Measurements from ENCODE around the gene GRIK4. TPM values are rescaled to one million over a fixed set of nuclear protein-coding genes. Genes with fewer than 3 reads are reported as not detected.

Gene GRIK4
- total RNA-seq, 3 donors from 2014 or later (not counting 1 experiment from before 2014, with no cell fraction given): 2.2 to 32.3 (median 21.9) TPM

- peak; percentile 70 for TF ChIP-seq CTCF (IDR thresholded peaks at IDR 0.05)
- Mint-ChIP-seq H3K4me3 (no peak overlapping the region), H3K9me3 (no peaks in the 10 kb centered on the region), H3K36me3 (no peaks in the 10 kb centered on the region), H3K27ac (peak overlapping the region in 1 of 2 donors; percentile 80), H3K4me1 (peaks cover 35 to 55% of the 10 kb centered on the region in 2 donors), H3K27me3 (ENCODE audit: low read depth in 2 of 2) (no peaks in the 10 kb centered on the region)
- WGBS (ENCODE audit: insufficient coverage): 33% methylated on average over 12 of the region's 13 CpGs
- Histone ChIP-seq H3K4me3 (ENCODE audit: low read length) (no peak overlapping the region), H3K4me1 (ENCODE audit: control insufficient read depth, insufficient read depth, low read length) (peaks cover 11% of the 10 kb centered on the region), H3K27ac (ENCODE audit: low read length) (peak overlapping the region; percentile 27), H3K27me3 (ENCODE audit: control insufficient read depth, insufficient read depth, low read length) (no peaks in the 10 kb centered on the region), H3K9me3 (ENCODE audit: control insufficient read depth, insufficient read depth, low read length) (no peaks in the 10 kb centered on the region), H3K36me3 (ENCODE audit: control insufficient read depth, insufficient read depth, low read length) (no peaks in the 10 kb centered on the region)
- intact Hi-C loops (cut with micrococcal nuclease): loop anchor here (1.0 kb wide), 3 partner anchors 21 to 418 kb away; partner anchors contain the start of gene GRIK4
- DNase-seq (peak; percentile 64 to 65), ATAC-seq (peak; percentile 82 to 92 (median 90))
Measured at GRCh38 chr11:120929664-120930154, 418.2 kb downstream of the GRIK4 start.

DNA sequence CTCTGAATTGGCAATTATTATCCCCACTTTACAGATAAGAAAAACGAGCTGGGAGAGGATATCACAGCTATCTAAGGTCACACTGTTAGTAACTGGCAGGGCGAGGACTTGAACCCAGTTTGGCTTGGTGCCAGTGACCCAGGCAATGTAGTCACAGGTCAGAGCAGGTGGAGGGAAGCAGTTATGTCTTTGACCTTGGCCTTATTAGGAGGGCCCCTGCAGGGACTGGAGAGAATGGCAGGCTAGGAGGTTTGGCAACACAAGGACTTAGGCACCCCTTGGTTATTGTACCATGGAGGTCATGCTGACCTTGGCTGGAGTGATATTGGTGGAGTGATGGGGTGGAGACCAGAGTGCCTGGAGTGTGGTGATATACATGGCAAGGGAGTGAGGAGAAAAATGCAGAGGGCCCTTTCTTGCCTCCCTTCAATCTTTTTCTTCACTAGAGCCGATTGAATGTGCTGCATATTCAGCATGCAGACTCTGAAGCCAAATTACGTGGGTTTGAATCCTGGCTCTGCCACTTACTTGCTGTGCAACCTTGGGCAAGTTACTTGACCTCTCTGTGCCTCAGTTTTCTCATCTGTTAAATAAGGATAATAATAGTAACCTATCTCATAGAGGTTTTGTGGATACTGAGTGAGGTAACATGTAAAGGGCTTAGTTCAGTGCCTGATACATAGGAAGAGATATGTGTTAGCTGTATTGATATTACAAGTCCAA, 419.7 kb downstream of the GRIK4 start:
- H3K36me3 Mint-ChIP-seq: no peaks in the 10 kb centered on the region
- Histone ChIP-seq H3K27ac (ENCODE audit: low read length) (no peak overlapping the region), H3K36me3 (ENCODE audit: control insufficient read depth, insufficient read depth, low read length) (no peaks in the 10 kb centered on the region), H3K9me3 (ENCODE audit: control insufficient read depth, insufficient read depth, low read length) (no peaks in the 10 kb centered on the region), H3K4me1 (ENCODE audit: control insufficient read depth, insufficient read depth, low read length) (peaks cover 11% of the 10 kb centered on the region), H3K4me3 (ENCODE audit: low read length) (no peak overlapping the region), H3K27me3 (ENCODE audit: control insufficient read depth, insufficient read depth, low read length) (no peaks in the 10 kb centered on the region)
- DNase-seq (no peak), ATAC-seq (no peak)
- peaks cover 35 to 50% of the 10 kb centered on the region in 2 donors for H3K4me1 Mint-ChIP-seq
- intact Hi-C loops (cut with micrococcal nuclease): no loop called here
- WGBS (ENCODE audit: insufficient coverage): 61% methylated on average over 4 of the region's 4 CpGs
- peak overlapping the region in 1 of 2 donors; percentile 6 for H3K27ac Mint-ChIP-seq
- H3K27me3 Mint-ChIP-seq (ENCODE audit: low read depth in 2 of 2): peaks cover 0 to 6% of the 10 kb centered on the region in 2 donors
- no peaks in the 10 kb centered on the region for H3K9me3 Mint-ChIP-seq
- TF ChIP-seq CTCF (IDR thresholded peaks at IDR 0.05): no peak
- H3K4me3 Mint-ChIP-seq: no peak overlapping the region

DNA sequence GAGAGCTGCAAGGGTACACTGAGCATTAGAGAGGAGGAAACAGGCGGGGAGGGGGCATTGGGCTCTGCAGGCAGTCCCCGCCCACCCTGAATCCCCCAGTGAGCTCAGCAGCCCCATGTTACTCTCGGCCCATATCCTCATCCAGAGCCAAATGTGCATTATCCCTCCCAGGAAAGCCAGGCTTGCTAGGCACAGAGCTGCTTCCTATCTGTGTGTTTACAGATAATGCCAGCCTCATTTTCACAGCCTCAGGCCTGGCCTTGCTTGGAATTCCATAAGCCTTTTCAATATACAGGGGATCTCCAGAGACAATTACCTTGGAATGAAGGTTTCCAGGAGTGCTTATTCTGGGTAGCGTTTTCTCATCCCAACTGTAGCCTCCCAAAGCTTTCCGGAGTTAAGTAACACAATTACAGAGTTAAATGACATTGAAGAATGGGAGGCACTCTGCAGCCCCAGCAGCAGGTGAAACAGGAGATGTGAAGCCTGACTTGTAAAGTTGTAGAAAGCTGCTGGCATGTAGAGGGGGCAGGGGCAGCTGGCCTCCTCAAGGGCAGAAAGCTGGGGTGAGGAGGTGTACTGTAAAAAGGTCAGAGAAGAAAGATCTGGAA, 420.9 kb downstream of the GRIK4 start:
- Histone ChIP-seq H3K9me3 (ENCODE audit: control insufficient read depth, insufficient read depth, low read length) (no peaks in the 10 kb centered on the region), H3K4me1 (ENCODE audit: control insufficient read depth, insufficient read depth, low read length) (peaks cover 11% of the 10 kb centered on the region), H3K4me3 (ENCODE audit: low read length) (no peak overlapping the region), H3K27me3 (ENCODE audit: control insufficient read depth, insufficient read depth, low read length) (no peaks in the 10 kb centered on the region), H3K27ac (ENCODE audit: low read length) (no peak overlapping the region), H3K36me3 (ENCODE audit: control insufficient read depth, insufficient read depth, low read length) (no peaks in the 10 kb centered on the region)
- Mint-ChIP-seq H3K27ac (peak overlapping the region in 1 of 2 donors; percentile 54), H3K9me3 (no peaks in the 10 kb centered on the region), H3K4me1 (peaks cover 26 to 38% of the 10 kb centered on the region in 2 donors), H3K27me3 (ENCODE audit: low read depth in 2 of 2) (peaks cover 0 to 9% of the 10 kb centered on the region in 2 donors), H3K4me3 (no peak overlapping the region), H3K36me3 (no peaks in the 10 kb centered on the region)
- TF ChIP-seq CTCF (IDR thresholded peaks at IDR 0.05): no peak
- 88% methylated on average over 5 of the region's 5 CpGs for WGBS (ENCODE audit: insufficient coverage)
- DNase-seq: no peak
- intact Hi-C loops (cut with micrococcal nuclease): no loop called here
- ATAC-seq: no peak

All from natural killer cell (primary cell).